H1 (cell line): ENCODE measurements around the gene SPEF1. TPM values are rescaled to one million over a fixed set of nuclear protein-coding genes. Genes with fewer than 3 reads are reported as not detected.

ENCODE experiments used
- CEBPB ChIP-seq: IDR thresholded peaks from 2 replicates; pipeline ENCODE4 v1.6.1; 2012; ENCODE audit warnings: low read depth, low read length
- POLR2AphosphoS5 ChIP-seq: IDR thresholded peaks from 2 replicates; pipeline ENCODE4 v1.6.1; 2011; ENCODE audit warnings: low read depth, low read length
- TAF1 ChIP-seq: IDR thresholded peaks from 2 replicates; pipeline ENCODE4 v1.6.1; 2011; ENCODE audit warnings: mild to moderate bottlenecking, low read depth, low read length
- polyA plus RNA-seq, 7 experiments: library from polyadenylated mRNA; depleted of rRNA in 3 of 7; stranded (reverse) in 5 of 7; unstranded in 2 of 7; fragments of >200 nt in 5 of 7; fragments of 200-250 nt in 2 of 7; gene quantifications; 1 replicate in 5 of 7; 2 replicates in 1 of 7; 4 replicates in 1 of 7; pipeline versions ENCODE4 v1.2.1 to v1.2.3, GENCODE V29; 2011 to 2013; ENCODE audit warnings: missing spikeins in 2 of 7, mixed read lengths in 2 of 7
- total RNA-seq: library from RNA; stranded (reverse); fragmentation: NEBNext Ultra II Directional; extraction: Animal tissue kit (Norgen Biotek cat#: 25700); gene quantifications from 2 replicates; pipeline ENCODE4 v1.2.1, GENCODE V29; 2021

The SPEF1 gene
- total and polyA plus RNA-seq, 2 of the 8 experiments (the other 6 are each of a cell fraction or from before 2014, with no cell fraction given) = 0.51 to 0.71 TPM

- TF ChIP-seq POLR2AphosphoS5 = no peak
- no peak for TF ChIP-seq TAF1
- TF ChIP-seq CEBPB = no peak
These were observed 1.3 kb upstream of the SPEF1 start (continued) for GRCh38 chr20:3782597-3782996.
